Measurements from ENCODE around the gene RNF123.

Gene RNF123

GRCh38 chr3:49717211-49717958, 28.0 kb downstream of the RNF123 start:
- H3K4me3 ChIP-seq (ENCODE audit: low read depth, low read length): no peak overlapping the region
- in situ Hi-C loops (cut with HindIII; ENCODE audit: low sequenced_read_pairs): no loop called here
- no peak for TF ChIP-seq CTCF (IDR thresholded peaks at IDR 0.05; ENCODE audit: low read depth, low read length)

GRCh38 chr3:49717959-49718857, 28.9 kb downstream of the RNF123 start:
- no peak for TF ChIP-seq CTCF (IDR thresholded peaks at IDR 0.05; ENCODE audit: low read depth, low read length)
- DNase-seq (ENCODE audit: low read depth, low spot score): no peak
- H3K4me3 ChIP-seq (ENCODE audit: low read depth, low read length): no peak overlapping the region
- in situ Hi-C loops (cut with HindIII; ENCODE audit: low sequenced_read_pairs): no loop called here

More at GRCh38 chr3:49717211-49717958, 28.0 kb downstream of the RNF123 start:
- no peak for DNase-seq (ENCODE audit: low read depth, low spot score)

GRCh38 chr3:49718858-49719213, 29.5 kb downstream of the RNF123 start:
- TF ChIP-seq CTCF (IDR thresholded peaks at IDR 0.05; ENCODE audit: low read depth, low read length): no peak
- H3K4me3 ChIP-seq (ENCODE audit: low read depth, low read length): peak overlapping the region; percentile 46
- DNase-seq (ENCODE audit: low read depth, low spot score): peak; percentile 23
- in situ Hi-C loops (cut with HindIII; ENCODE audit: low sequenced_read_pairs): no loop called here

GRCh38 chr3:49719214-49719884, 30.0 kb downstream of the RNF123 start, which contains the start of gene AMIGO3:
TSS of gene AMIGO3 (minus strand) at chr3:49719684. CDS start at chr3:49719465, 219 bp downstream.
- in situ Hi-C loops (cut with HindIII; ENCODE audit: low sequenced_read_pairs): no loop called here
- DNase-seq (ENCODE audit: low read depth, low spot score): peak; percentile 94
- peak; percentile 40 for TF ChIP-seq CTCF (IDR thresholded peaks at IDR 0.05; ENCODE audit: low read depth, low read length)
- H3K4me3 ChIP-seq (ENCODE audit: low read depth, low read length): peak within 1 kb of the TSS; percentile 46

GRCh38 chr3:49720855-49721595, 31.7 kb downstream of the RNF123 start:
- no peak for DNase-seq (ENCODE audit: low read depth, low spot score)
- H3K4me3 ChIP-seq (ENCODE audit: low read depth, low read length): no peak overlapping the region
- in situ Hi-C loops (cut with HindIII; ENCODE audit: low sequenced_read_pairs): no loop called here
- TF ChIP-seq CTCF (IDR thresholded peaks at IDR 0.05; ENCODE audit: low read depth, low read length): no peak

GRCh38 chr3:49721596-49721895, 32.2 kb downstream of the RNF123 start:
- in situ Hi-C loops (cut with HindIII; ENCODE audit: low sequenced_read_pairs): no loop called here
- no peak overlapping the region for H3K4me3 ChIP-seq (ENCODE audit: low read depth, low read length)
- TF ChIP-seq CTCF (IDR thresholded peaks at IDR 0.05; ENCODE audit: low read depth, low read length): no peak
- no peak for DNase-seq (ENCODE audit: low read depth, low spot score)
